ENCODE measurements around the gene UAP1.
A peak's percentile ranks its signal among the peaks of the same experiment; 100 is the strongest.

UAP1 gene

GRCh38 chr1:162561616-162562469 lies at the start of gene UAP1:
Gene UAP1, plus strand, starts transcription at chr1:162561722. Its CDS starts 4,347 bp downstream, at chr1:162566069.
- DNase-seq, result no peak

- no peak for DNase-seq
Observed at GRCh38 chr1:162527314-162527713, 34.2 kb upstream of the UAP1 start.

- DNase-seq, result no peak
Observed at GRCh38 chr1:162530307-162530987, 31.1 kb upstream of the UAP1 start.

- DNase-seq, result no peak
Observed at GRCh38 chr1:162530988-162531319, 30.6 kb upstream of the UAP1 start.

- DNase-seq, result no peak
Observed at GRCh38 chr1:162535501-162535900, 26.0 kb upstream of the UAP1 start.

GRCh38 chr1:162536511-162536910 lies 25.0 kb upstream of the UAP1 start:
- DNase-seq, result no peak

GRCh38 chr1:162537216-162537615 lies 24.3 kb upstream of the UAP1 start:
- DNase-seq, result no peak

- DNase-seq, result no peak
Observed at GRCh38 chr1:162538815-162539431, 22.6 kb upstream of the UAP1 start.

- DNase-seq, result no peak
Observed at GRCh38 chr1:162541619-162542141, 19.8 kb upstream of the UAP1 start.

- no peak for DNase-seq
Observed at GRCh38 chr1:162543228-162543627, 18.3 kb upstream of the UAP1 start.

GRCh38 chr1:162548170-162548569 lies 13.4 kb upstream of the UAP1 start:
- no peak for DNase-seq

GRCh38 chr1:162549001-162549400 lies 12.5 kb upstream of the UAP1 start:
- DNase-seq, result no peak

- DNase-seq, result no peak
Observed at GRCh38 chr1:162550925-162551324, 10.6 kb upstream of the UAP1 start.

GRCh38 chr1:162551969-162552683 lies 9.4 kb upstream of the UAP1 start:
- DNase-seq, result no peak

- DNase-seq, result no peak
Observed at GRCh38 chr1:162552684-162553252, 8.8 kb upstream of the UAP1 start.

- DNase-seq, result no peak
Observed at GRCh38 chr1:162554258-162554657, 7.3 kb upstream of the UAP1 start.

- no peak for DNase-seq
Observed at GRCh38 chr1:162557536-162557935, 4.0 kb upstream of the UAP1 start.

- DNase-seq, result no peak
Observed at GRCh38 chr1:162560303-162561036, 1.1 kb upstream of the UAP1 start.

- peak; percentile 91 for DNase-seq
Observed at GRCh38 chr1:162561037-162561615, 396 bp upstream of the UAP1 start.

GRCh38 chr1:162562470-162562828 lies 927 bp downstream of the UAP1 start:
- DNase-seq, result no peak

- DNase-seq, result no peak
Observed at GRCh38 chr1:162564762-162565218, 3.3 kb downstream of the UAP1 start.

GRCh38 chr1:162565460-162565859 lies 3.9 kb downstream of the UAP1 start:
- DNase-seq, result no peak
